GM12878 (cell line): ENCODE measurements around the gene SLC8B1. TPM values are rescaled to one million over a fixed set of nuclear protein-coding genes. Genes with fewer than 3 reads are reported as not detected.

Source experiments
- ATAC-seq: fragments of 200-7000 bp; cut with Tn5 transposase; 3 replicates; pipeline ENCODE4 v1.9.1; 2020; ENCODE audit warnings: mild to moderate bottlenecking, moderate library complexity
- BruUV-seq: library from RNA; stranded (reverse); fragments of 400-500 nt; replicated peaks from 2 replicates; lab custom pipeline; 2021; lab: Mats Ljungman, UMichigan
- CTCF ChIA-PET: fragments of 300-600 bp; sonication (Branson Sonifier 250); formaldehyde crosslinking; extraction: SDS; loops from one replicate; lab custom pipeline; 2021; ENCODE audit warnings: inconsistent platforms; lab: Yijun Ruan, JAX
- POLR2A ChIA-PET: fragments of 350-600 bp; formaldehyde crosslinking; extraction: SDS; loops from one replicate; lab custom pipeline; 2021; ENCODE audit warnings: inconsistent platforms; lab: Charles Lee
- RAD21 ChIA-PET: fragments of 300-600 bp; sonication (Branson Sonifier 250); formaldehyde crosslinking; loops from one replicate; lab custom pipeline; 2023; ENCODE audit warnings: antibody characterized with exemption; ENCODE audit not compliant: unreplicated experiment; lab: Charles Lee
- SMC1A ChIA-PET: fragments of 300-600 bp; sonication (Branson Sonifier 250); formaldehyde crosslinking; loops from one replicate; lab custom pipeline; 2023; ENCODE audit not compliant: unreplicated experiment, uncharacterized antibody; lab: Charles Lee
- DNase-seq: peaks from one replicate; pipeline ENCODE4 v3.0.0-alpha.2; 2011; ENCODE audit warnings: low read depth, low spot score
- FAIRE-seq: peaks from 3 replicates; lab custom pipeline; 2011; peaks lifted over from hg19 to GRCh38; lab: Jason Lieb, UNC
- H2AFZ ChIP-seq: 2 replicates; pipeline ENCODE4 v1.6.0; 2011; ENCODE audit warnings: low read depth, low read length, control low read depth; ENCODE audit not compliant: control insufficient read depth
- H3K27ac ChIP-seq: 2 replicates; pipeline ENCODE4 v1.5.1; 2011; ENCODE audit warnings: control low read depth; ENCODE audit not compliant: control insufficient read depth, insufficient read depth
- H3K27me3 ChIP-seq, 2 experiments: replicated peaks in 1 of 2; 2 replicates each; pipeline versions ENCODE4 v1.6.0 to v1.6.1; 2011; ENCODE audit warnings: low read length in 1 of 2; ENCODE audit not compliant: control insufficient read depth in 2 of 2, insufficient read depth in 2 of 2
- H3K36me3 ChIP-seq, 2 experiments: 2 replicates each; pipeline ENCODE4 v1.5.1; 2011; ENCODE audit warnings: low read length in 1 of 2; ENCODE audit not compliant: control insufficient read depth in 2 of 2, insufficient read depth in 2 of 2
- H3K4me1 ChIP-seq: 2 replicates; pipeline ENCODE4 v1.6.1; 2011; ENCODE audit warnings: mild to moderate bottlenecking, low read length, moderate library complexity, mixed read lengths; ENCODE audit not compliant: control insufficient read depth, insufficient read depth
- H3K4me2 ChIP-seq: 2 replicates; pipeline ENCODE4 v1.6.0; 2011; ENCODE audit warnings: control low read depth; ENCODE audit not compliant: control insufficient read depth, insufficient read depth
- H3K4me3 ChIP-seq: fragments of 200-600 bp; sonication (generic); 2 replicates; pipeline ENCODE4 v1.5.1; 2016
- H3K79me2 ChIP-seq: 2 replicates; pipeline ENCODE4 v1.6.0; 2011; ENCODE audit warnings: low read length; ENCODE audit not compliant: control insufficient read depth, insufficient read depth
- H3K9ac ChIP-seq: 2 replicates; pipeline ENCODE4 v1.8.0; 2011; ENCODE audit warnings: low read length, control low read depth, mixed read lengths; ENCODE audit not compliant: control insufficient read depth, insufficient read depth
- H3K9me3 ChIP-seq: replicated peaks from 3 replicates; pipeline ENCODE4 v1.5.1; 2011; ENCODE audit warnings: mild to moderate bottlenecking, low read length; ENCODE audit not compliant: control insufficient read depth, insufficient read depth
- H4K20me1 ChIP-seq: 2 replicates; pipeline ENCODE4 v1.6.0; 2011; ENCODE audit not compliant: control insufficient read depth, insufficient read depth
- CBX5 ChIP-seq: sonication (generic); IDR thresholded peaks from 2 replicates; pipeline ENCODE4 v1.6.1; 2016; ENCODE audit warnings: low read depth, moderate library complexity, mild to moderate bottlenecking, inconsistent platforms
- CHD2 ChIP-seq: IDR thresholded peaks from 2 replicates; pipeline ENCODE4 v1.6.1; 2011; ENCODE audit warnings: low read depth, low read length, improper control_type of control experiment, borderline replicate concordance
- CREB1 ChIP-seq: IDR thresholded peaks from 2 replicates; pipeline ENCODE4 v1.6.1; 2012; ENCODE audit warnings: low read depth, mild to moderate bottlenecking, inconsistent platforms
- NFYA ChIP-seq: IDR thresholded peaks from 2 replicates; pipeline ENCODE4 v1.6.1; 2011; ENCODE audit warnings: low read depth, mild to moderate bottlenecking, low read length, improper control_type of control experiment, borderline replicate concordance
- USF2 ChIP-seq: IDR thresholded peaks from 2 replicates; pipeline ENCODE4 v1.6.1; 2011; ENCODE audit warnings: low read depth, low read length, improper control_type of control experiment, borderline replicate concordance
- ZZZ3 ChIP-seq: IDR thresholded peaks from 2 replicates; pipeline ENCODE4 v1.6.1; 2011; ENCODE audit warnings: low read depth; ENCODE audit not compliant: control insufficient read depth, insufficient read length
- WGBS: methylation state at CpG from one replicate; pipeline ENCODE4 v1.1.6; 2016; ENCODE audit warnings: low lambda C conversion rate; ENCODE audit not compliant: insufficient replicate concordance, insufficient coverage; ENCODE audit errors: missing lambda C conversion rate; 5-methylcytosine and 5-hydroxymethylcytosine counted together
- in situ Hi-C: fragments of 300-500 bp; cut with MboI; formaldehyde crosslinking; loops from 9 replicates; pipeline ENCODE4 v1.14.3; 2018; ENCODE audit warnings: mixed read lengths
- intact Hi-C: fragments of 100-400 bp; cut with micrococcal nuclease; formaldehyde crosslinking; loops from one replicate; pipeline ENCODE4 v1.14.2; 2022; ENCODE audit not compliant: unreplicated experiment
- polyA plus RNA-seq, 11 experiments: library from polyadenylated mRNA; depleted of rRNA in 4 of 11; unstranded in 6 of 11; stranded (reverse) in 5 of 11; fragments of >200 nt; fragmentation: Nextera tagmentation in 4 of 11; fragmentation: Illumina TruSeq in 1 of 11; extraction: Ambion mirVana in 4 of 11; extraction: Trizol in 1 of 11; gene quantifications; 1 replicate in 1 of 11; 2 replicates in 10 of 11; pipeline versions ENCODE4 v1.2.1 to v1.2.3, GENCODE V29; 2011 to 2016; ENCODE audit warnings: inconsistent platforms in 2 of 11, missing spikeins in 2 of 11, low read depth in 1 of 11
- total RNA-seq, 4 experiments: library from RNA; depleted of rRNA in 3 of 4; stranded (reverse); fragments of >200 nt in 3 of 4; fragmentation: Illumina TruSeq in 1 of 4; extraction: Trizol in 1 of 4; gene quantifications; 2 replicates each; pipeline versions ENCODE4 v1.2.1 to v1.2.3, GENCODE V29; 2013 to 2021
- TF ChIP-seq, protein P1 (sequence below): IDR thresholded peaks from 2 replicates; pipeline ENCODE4 v1.6.1; 2012; ENCODE audit warnings: low read depth, low read length, improper control_type of control experiment

The SLC8B1 gene
- total and polyA plus RNA-seq, 10 of the 15 experiments (the other 5 are each of a cell fraction or from before 2014, with no cell fraction given), result 0.18 to 12.3 (median 6.8) TPM

GRCh38 chr12:113317122-113317521 is 17.8 kb downstream of the SLC8B1 start:
- H3K9ac ChIP-seq, result no peak overlapping the region
- H3K27ac ChIP-seq, result no peak overlapping the region
- H3K79me2 ChIP-seq, result no peaks in the 10 kb centered on the region
- no peaks in the 10 kb centered on the region; the same call in 2 of the 3 replicates for H3K9me3 ChIP-seq
- RAD21 ChIA-PET, result no interaction called here
- TF ChIP-seq, protein P1, sequence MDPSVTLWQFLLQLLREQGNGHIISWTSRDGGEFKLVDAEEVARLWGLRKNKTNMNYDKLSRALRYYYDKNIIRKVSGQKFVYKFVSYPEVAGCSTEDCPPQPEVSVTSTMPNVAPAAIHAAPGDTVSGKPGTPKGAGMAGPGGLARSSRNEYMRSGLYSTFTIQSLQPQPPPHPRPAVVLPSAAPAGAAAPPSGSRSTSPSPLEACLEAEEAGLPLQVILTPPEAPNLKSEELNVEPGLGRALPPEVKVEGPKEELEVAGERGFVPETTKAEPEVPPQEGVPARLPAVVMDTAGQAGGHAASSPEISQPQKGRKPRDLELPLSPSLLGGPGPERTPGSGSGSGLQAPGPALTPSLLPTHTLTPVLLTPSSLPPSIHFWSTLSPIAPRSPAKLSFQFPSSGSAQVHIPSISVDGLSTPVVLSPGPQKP, result no peak
- TF ChIP-seq NFYA (no peak), CHD2 (no peak), ZZZ3 (no peak), USF2 (no peak), CBX5 (no peak), CREB1 (no peak)
- TF ChIP-seq, all 136 proteins: peak for 0
- no peak for ATAC-seq
- H3K4me3 ChIP-seq, result no peak overlapping the region
- DNase-seq, result no peak
- H4K20me1 ChIP-seq, result no peaks in the 10 kb centered on the region
- intact Hi-C loops, result loop anchor here (10.0 kb wide), 1 partner anchor 598 kb away; no protein-coding TSS in a partner anchor
- peaks cover 0 to 2% of the 10 kb centered on the region in 2 experiments for H3K36me3 ChIP-seq
- H3K4me2 ChIP-seq, result no peak overlapping the region
- in situ Hi-C loops, result no loop called here
- no peaks in the 10 kb centered on the region for H3K4me1 ChIP-seq
- 74% methylated on average over 6 of the region's 6 CpGs for WGBS
- ChIA-PET SMC1A (no interaction called here), POLR2A (no interaction called here), CTCF (interaction anchor here (1.0 to 2.0 kb wide), 2 partner anchors 10 to 108 kb away, joined by 5 to 6 read pairs; no protein-coding TSS in a partner anchor)
- no TSS peak for BruUV-seq
- H3K27me3 ChIP-seq, result no peaks in the 10 kb centered on the region
- H2AFZ ChIP-seq, result no peak overlapping the region
- FAIRE-seq, result no peak
